Right renal pelvis (tissue), 4 donors: Measurements from ENCODE around the gene NODAL. TPM values are rescaled to one million over a fixed set of nuclear protein-coding genes. Genes with fewer than 3 reads are reported as not detected.
"Not testable (repeated sequence)": the region's sequence is repeated elsewhere in the genome, so short reads cannot be mapped to it uniquely, and the experiment has no call there.

Source experiments
- DNase-seq, 4 donors: peaks; one replicate each; pipeline ENCODE4 v3.0.0-alpha.2; 2013; ENCODE audit warnings: low read depth in 4 of 4, low spot score in 3 of 4, missing footprints in 1 of 4
- polyA plus RNA-seq, 4 donors: library from polyadenylated mRNA; unstranded; fragments of 120-200 nt; gene quantifications; one replicate each; pipeline ENCODE4 v1.2.1, GENCODE V29; 2013; ENCODE audit not compliant: insufficient read length in 4 of 4

Gene NODAL
- under 1 TPM; 0.15 to 0.22 (median 0.17) TPM for polyA plus RNA-seq

DNA sequence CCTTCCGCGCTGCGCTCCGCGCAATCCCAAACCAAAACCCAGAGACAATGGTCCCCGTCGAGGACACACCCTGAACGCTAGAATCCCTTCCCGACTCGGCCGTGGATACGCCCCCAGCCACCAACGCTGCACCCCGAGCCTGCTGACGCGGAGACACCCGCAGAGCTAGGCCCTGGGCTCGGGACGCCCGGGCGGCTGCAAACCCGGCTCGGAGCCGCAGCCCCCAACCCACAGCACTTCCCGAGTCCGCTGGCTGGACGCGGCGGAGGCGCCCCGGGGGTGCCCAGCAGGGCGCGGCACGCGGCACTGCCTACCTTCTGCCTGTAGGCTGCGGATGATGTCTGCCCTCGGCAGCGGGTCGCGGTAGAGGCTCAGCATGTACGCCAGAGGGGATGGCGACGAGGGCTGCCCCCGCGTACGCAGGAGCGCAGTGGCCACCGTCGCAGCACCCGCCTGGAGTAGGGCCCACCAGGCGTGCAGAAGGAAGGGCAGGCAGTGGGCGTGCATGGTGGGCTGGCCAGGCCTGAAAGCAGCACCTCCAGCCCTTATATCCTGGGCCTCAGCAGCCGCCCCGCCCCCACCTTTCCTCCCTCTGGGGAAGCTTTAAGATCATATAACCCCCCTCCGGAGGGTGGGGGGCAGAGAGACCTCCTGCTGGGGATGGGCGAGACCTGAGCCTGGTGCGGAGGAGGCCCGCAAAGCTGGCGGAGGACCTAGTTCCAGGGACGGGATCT, at the start of gene NODAL:
Gene NODAL (minus strand): TSS at position 521 of the 734 bp plus-strand sequence. CDS start 14 bp downstream, at position 507.
- DNase-seq: no peak

DNA sequence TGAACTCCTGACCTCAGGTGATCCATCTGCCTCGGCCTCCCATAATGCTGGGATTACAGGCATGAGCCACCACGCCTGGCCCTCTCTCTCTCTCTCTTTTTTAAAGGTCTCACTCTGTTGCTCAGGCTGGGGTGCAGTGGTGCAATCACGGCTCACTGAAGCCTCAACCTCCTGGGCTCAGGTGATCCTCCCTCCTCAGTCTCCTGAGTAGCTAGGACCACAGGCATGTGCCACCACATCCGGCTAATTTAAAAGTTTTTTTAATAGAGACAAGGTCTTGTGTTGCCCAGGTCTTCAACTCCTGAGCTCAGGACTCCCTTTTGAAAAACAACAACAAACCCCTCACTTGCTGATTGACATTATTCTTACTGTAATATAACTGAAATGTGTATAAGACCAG, 48.7 kb upstream of the NODAL start:
- no peak for DNase-seq

DNA sequence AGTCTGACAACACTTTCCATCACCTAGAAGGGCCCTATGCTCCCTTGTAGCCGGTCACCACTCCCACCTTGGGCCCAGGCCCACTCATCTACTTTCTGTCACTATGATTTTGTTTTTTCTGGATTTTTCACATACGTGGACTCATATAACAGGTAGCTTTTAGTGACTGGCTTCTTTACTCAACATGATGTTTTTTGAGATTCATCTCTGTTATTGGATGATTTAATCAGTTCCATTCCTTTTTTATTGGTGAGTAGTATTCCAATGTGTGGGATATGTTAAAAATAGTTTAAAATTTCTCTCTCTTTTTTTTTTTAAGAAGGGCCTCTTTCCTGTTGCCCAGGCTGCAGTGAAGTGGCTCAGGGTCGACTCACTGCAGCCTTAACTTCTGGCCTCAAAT, 46.3 kb upstream of the NODAL start:
- no peak for DNase-seq

DNA sequence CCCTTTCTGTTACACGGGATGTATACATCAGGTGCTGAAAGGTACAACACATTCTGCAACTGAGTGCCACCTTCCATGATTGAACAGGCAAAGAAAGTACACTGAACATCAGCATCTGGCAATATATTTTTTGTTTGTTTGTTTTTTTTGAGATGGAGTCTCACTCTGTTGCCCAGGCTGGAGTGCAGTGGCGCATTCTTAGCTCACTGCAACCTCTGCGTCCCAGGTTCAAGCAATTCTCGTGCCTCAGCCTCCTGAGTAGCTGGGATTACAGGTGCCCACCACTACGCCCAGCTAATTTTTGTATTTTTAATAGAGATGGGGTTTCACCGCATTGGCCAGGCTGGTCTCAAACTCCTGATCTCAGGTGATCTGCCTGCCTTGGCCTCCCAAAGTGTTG, 42.4 kb upstream of the NODAL start:
- DNase-seq: not testable (repeated sequence)

DNA sequence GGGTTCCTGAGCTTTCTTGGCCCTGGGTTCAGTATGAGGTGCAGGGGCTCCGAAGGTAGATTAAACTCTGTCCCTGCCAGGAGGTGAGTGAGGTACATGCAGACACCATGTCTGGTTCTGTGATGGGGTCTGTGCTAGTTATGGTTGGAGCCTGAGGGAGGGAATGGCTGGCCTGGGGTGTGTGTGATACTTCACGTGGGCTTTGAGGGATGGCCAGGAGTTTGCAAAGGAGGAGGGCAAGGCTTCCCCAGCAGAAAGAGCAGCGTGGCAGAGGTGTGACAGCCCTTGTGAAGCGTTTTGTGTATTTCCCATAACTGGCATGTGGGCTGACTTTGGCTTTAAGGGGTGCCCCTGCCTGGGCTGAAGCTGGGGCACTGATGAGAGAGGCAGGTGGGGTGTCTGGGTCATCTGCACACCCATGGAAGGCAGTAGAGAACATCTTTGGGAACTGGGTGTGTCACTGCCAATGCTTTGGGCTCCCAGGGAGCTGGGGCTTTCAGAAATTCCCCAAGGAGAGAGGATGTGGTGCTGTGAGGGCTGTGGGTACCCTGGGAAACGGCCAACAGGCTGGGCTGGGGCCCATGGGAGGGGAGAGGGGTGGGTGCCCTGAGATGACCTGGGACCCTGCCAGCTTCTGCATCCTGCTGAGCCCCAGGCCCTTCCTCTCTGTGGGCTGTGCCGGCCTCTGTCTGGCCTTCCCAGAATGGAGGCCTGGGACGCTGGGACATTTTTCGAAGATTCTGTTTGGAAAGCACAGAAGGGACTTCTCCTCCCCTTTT, 41.7 kb upstream of the NODAL start:
- no peak for DNase-seq

DNA sequence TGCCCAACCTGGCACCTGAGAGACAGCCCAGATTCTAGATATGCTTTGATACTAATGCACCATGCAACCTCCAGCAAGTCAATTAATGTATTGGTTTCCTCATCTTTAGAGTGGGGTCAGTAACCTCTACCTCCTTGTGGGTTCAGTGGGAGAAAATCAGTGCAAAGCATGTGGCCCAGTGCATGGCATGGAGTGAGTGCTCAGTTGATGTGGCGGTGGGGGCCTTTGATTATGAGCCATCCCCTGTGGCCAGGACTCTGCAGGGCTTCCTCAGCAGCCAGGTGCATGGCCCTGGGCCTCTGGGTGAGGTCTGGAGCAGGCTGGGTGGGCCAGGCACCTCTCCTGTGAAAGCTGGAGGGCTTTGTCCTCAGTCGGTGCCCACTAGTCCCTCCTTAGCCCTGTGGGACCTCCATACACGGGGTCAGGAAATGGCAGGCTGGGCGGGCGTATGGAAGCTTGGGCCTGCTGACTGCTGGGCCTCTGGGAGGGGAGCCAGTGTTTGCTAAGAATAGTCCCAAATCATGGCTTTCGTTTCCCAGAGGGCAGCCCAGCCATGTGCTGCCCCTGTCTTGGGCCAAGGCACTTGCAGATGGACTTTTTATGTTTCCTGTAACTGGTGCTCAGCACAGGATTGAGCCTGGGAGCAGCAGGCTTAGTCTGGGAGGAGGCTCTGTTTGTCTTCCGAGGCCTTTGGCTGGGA, 40.5 kb upstream of the NODAL start:
- DNase-seq: no peak

DNA sequence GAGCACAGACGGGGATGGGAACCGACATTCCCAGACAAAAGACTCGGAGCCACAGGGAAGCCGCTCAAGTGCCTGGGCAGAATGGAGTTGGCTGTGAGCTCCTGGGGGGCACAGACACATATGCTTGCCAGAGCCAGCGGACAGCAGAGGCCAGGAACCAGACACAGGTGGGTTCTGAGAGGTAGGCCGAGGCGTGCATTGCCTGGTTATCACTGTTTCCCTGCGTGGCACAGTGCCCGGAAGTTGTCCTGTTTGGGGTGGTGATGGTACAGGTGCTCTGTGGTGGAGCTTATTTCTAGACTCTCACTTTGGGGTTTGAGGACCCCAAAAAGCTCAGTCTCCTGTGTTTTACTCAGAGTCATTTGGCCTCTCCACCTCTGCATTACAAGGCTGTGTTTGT, 39.6 kb upstream of the NODAL start:
- DNase-seq: no peak

DNA sequence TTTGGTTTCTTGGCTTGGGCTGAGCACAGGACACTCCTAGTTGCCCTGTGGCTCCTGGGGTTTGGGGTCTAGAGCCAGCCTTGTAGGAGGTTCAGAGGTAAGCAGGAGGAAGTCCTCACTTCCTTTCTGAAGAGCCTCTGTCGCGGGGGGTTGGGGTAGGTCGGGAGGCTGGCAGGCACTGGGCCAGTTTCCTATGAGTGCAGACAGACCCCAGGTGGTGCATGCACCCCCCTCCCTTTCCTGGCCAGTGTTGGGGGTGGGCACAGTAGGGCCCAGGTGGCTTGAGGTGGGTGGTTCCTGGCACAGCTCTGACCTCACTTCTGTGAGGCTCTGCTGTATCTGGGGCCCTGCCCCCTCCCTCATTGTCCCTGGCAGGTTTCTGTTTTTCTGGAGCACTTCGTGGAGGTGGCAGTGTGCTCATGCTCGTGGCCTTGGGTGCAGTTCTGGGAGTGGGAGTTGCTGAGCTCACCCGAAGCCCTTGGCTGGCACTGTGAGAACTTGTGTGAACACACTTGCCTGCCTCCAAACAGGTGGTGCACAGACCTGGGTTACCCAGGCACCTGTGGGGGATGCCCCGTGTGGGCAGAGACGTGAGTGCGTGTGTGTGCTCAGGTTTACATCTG, 38.9 kb upstream of the NODAL start:
- DNase-seq: no peak

DNA sequence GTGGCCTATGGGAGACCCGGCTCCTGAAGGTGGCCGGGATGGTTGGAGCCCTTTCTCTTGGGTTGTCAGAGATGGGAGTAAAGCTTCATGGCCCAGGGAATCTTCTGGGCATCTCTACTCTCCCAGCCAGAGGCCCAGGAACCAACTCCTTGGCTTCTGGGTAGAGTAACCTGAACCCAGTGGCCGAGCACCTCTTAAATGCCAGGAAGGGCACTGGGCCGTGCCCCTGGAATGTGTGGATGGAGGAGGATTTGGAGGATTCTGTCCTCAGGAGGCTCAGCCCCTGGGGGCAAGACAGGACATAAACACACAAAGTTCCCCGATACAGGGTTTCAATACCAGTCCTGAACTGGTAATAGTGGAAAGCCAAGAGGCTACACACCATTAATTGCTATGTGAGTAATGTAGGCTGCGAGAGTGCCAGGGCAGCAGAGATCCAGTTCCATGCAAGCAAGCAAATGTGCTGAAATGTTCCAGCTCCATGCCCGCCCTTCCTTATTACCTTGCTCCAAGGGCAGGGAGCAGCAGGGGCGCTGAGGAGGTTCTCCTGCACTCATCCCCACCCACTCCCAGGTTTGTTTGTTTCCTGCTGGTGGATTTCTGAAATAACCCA, 38.3 kb upstream of the NODAL start:
- DNase-seq: no peak

DNA sequence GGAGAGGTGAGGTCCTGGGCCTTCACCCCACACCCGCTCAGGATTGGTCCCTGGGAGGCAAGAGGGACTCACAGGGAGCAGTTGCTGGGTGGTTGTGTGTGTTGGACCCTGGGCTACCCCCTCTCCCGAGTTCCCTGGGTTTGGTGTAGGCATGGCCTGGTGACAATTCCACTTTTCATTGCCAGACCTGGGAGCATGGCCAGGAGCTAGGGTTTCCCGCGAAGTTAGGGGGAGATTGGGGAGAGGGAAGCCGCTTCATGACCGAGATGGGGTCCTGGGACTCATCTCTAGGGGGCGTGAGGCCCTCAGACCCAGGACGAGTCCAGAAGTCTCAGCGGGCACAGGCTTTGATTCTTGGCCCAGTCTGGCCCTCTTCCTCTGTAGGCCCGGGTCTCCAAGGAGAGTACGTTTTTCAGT, 37.7 kb upstream of the NODAL start:
- no peak for DNase-seq

DNA sequence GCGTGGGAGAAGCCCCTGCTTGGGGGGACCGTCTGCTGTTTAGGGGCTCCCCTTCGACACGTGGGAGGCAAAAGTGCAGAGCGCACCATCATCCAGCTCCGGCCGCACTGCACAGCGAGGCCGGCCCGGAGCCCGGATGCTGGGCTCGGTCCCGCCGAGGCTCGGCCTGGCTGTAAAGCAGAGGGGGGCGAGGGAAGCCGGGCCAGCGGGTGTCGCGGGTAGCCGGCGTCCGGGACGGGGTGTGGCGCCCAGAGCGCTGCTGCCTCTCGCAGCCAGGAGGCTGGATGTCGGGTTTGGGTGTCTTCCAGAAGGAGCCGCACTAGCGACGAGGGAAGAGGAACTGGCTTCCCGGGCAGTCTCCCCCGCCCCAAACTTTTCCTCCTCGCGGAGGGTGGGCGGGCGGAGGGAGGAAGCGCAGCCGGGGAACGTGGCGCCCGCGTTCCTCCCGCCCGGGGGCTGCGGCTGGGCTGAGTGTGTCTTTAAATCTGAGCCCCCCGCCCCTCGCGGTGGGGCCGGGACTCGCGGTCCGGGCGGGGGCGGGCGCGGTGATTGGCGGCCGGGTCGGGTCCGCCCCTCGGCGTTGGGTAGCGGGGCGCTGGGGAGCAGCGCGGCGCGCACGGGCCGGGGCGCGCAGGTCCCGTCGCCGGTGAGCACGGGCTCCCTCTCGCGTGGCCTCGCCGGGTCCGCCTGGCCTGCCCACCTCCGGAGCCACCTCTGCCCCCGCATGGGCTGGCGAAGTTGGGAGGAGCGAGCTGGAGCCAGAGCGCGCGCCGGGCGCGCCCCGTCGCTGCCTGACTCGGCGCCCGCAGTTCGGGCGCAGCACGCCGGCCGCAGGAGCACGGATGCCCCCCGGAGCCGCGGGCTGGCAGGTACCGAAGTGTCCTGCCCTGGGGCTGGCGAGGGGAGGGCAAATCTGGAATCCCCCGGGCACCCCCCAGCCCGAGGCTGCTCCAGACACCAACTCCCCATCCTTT, 37.0 kb upstream of the NODAL start, which contains the start of gene PALD1:
Gene PALD1 (plus strand): TSS at position 577 of the 974 bp plus-strand sequence. CDS start 47,185 bp downstream, outside the sequence.
- peak in 3 of 4 donors; percentile 61 to 68 (median 63) for DNase-seq

DNA sequence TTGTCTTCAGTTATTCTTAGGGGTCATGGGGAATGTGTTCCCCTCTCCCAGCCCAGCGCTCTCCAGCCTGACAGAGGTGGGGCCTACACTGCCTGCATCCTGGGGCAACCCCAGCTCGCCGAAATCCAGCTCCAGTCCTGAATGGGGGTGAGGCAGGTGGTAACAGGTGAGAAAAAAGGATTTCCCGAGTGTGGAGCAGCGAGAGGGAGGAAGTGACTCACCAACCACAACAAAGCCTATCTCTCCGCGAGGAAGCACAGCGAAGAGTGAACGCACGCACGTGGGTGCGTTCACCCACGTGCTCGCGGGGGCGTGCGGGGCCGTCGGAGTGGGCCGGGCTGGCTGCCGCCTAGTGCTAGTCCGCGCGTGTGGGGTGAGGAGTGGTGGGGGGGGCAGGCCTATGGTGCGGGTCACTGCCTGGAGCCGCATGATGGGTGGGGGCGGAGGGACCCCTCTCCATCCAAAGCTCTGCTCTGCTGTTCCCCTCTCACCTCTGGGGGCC, 36.2 kb upstream of the NODAL start:
- no peak for DNase-seq

DNA sequence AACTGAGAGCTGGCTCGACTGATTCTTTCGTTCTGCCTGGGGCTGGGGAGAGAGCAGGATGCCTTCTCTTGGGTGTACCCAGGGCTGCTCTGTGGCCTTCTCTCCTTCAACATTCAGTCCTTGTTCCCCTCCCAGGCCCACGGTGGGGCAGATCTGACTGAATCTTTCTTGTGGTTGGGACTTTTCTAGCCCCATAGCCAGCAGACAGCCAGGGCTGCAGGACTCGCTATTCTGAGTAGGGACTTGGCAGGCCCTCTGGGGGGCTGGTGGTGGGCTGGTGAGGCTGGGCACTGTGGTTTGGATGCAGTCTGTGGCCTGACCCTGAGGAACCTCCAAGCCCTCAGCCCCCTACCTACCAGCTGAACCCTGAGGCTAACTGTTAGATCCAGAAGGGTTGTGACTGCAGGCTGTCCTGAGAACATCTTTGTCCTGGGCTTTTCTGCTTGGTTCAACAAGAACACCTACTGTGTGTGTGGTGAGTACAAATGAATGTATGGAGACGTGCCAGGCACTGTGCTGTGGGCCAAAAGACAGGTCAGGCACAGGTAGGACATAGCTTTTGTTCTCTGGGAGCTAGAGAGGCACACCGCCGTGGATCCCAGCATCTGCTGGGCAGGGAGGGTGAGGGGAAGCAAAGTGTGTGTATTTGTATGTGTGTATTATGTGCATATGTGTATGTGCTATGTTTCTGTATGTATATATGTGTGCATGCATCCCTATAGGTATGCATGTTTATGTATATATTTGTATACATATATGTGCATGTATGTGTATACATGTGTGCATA, 35.0 kb upstream of the NODAL start:
- DNase-seq: no peak

DNA sequence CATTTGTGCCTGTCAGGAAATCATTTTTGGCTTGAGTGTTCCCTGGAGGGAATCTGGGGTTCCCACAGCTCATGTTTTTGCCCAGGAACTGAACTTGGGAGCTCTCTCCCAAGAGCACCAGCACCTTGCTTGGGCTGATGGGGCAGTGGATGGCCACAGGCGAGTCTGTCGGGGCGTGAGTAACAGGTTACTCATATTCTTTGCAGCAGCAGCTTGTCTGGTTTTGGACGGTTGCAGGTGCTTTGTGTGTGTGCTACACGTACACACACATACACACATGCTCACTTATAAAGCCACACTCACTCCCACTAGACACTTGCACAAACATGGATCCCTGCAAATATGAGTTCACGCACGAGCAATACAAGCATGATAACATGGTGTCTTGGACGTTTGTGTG, 34.2 kb upstream of the NODAL start:
- DNase-seq: no peak

DNA sequence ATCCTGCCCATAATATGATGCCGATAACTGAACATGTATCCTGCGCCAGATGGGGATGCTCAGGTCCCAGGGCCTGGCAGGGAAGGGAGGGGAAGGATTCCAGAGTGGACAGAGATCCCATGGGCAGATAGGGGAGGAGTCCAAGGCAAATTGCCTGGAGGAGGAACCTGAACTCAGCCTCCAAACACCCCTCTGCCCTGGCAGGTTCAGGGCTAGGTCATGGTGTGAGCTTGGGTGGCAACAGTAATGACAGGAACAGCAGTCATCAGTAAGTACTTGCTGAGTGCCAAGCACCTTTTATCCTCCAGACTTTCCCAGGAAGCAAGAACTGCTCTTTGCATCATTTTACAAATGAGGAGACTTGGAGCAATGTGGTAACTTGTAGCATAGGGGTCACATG, 33.3 kb upstream of the NODAL start:
- no peak for DNase-seq

DNA sequence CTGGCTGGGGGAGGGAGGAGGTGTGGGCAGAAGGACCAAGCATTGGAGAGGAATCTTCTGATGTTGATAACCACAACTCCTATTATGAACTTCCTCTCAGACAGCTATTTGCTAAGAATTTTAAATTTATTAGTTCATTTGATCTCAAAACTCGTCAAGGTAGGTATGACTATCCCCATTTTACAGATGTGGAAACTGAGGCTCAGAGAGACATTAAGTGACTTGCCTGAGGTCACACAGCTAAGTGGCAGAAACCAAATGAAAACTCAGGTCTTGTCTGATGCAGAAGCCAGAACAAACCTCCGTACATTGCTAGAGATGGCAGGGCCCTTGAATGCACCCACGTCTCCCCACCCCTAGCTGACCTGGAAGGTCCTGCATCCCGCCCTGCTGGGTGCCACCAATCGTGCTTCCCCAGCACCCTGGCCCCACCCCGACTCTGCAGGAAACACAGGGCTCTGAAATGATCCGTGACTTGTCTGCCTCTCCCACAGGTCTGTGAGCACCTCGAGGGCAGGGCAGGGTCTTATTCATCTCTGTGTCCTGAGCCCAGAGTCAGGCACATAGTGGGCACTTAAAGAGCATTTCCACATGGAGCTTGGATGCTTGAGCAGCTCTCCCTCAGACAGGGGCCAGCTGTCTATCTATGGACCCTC, 31.4 kb upstream of the NODAL start:
- no peak for DNase-seq

DNA sequence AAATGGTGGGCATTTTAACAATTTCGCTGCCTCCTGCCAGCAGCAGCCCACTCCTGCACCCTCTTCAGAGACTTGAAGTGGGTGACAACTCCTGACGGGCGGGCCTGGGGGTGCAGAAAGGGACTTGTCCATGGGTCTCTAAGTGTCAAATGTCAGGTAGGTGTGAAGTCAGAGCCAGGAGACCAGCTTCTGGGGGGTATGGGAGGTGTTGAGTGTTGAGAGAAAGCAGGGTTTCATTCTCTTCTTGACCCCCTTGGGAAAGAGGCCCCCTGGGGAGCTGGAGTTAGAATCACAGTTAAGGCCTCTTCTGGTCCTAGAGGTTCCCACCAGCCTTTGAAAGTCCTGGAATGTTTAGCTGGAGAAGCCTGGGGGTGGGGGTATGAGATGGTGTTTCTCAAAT, 25.5 kb upstream of the NODAL start:
- no peak for DNase-seq

DNA sequence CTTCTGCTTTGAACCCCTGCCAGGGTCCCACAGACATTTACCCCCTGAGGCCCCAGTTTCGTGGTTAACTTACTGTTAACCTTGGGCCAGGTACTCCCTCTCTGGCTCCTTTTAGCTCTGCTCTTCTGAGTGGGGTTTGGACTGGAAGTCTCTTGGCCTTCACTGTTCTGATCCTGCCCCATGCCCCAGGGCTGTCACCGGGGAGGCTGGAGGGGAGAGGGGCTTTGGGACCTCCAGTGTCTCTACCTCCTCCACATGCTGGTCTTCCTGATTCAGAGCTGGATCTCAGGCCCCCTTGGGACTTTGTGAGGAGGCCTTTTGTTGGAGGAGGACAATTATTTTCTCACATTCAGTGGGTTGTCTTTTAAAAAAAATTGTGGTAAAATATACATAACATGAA, 24.4 kb upstream of the NODAL start:
- DNase-seq: no peak
